Lung microvascular endothelial cell (primary cell): Measurements from ENCODE around the gene IFI30. TPM values are rescaled to one million over a fixed set of nuclear protein-coding genes. Genes with fewer than 3 reads are reported as not detected.

Experiments
- DNase-seq, 2 donors: peaks; one replicate each; pipeline versions ENCODE4 v3.0.0 to v3.0.0-alpha.2; 2010; ENCODE audit warnings: low read depth in 2 of 2
- total RNA-seq: library from RNA; depleted of rRNA; stranded (reverse); fragments of >200 nt; gene quantifications from 2 replicates; pipeline ENCODE4 v1.2.1, GENCODE V29; 2014

The IFI30 gene
- total RNA-seq = 4.4 TPM in 2 replicates

DNA sequence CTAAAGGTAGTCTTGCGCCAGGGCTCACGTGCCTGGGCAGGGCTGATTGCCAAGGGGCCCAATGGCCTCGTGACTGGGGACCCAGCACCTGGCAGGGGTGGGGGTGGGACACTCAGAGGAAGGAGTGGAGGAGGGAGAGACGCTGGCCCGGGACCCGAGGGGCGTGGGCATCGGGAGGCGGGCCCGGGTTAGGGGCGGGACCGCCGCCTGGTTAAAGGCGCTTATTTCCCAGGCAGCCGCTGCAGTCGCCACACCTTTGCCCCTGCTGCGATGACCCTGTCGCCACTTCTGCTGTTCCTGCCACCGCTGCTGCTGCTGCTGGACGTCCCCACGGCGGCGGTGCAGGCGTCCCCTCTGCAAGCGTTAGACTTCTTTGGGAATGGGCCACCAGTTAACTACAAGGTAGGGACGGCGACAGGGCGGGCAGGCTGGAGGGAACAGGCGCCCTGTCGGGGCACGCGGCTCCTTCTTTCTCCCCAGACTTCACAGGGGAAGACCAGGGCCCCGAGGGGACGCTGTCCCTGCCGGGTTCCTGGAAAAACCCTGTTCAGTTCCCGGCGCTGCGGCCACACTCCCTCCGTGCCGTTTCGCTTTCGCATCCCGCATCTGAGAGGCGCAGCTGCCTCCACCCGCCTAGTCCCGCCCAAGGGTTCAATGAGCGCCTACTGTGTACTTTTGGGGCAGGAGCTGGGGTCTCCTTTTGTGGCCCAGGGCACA lies at the start of gene IFI30:
TSS of gene IFI30 (plus strand) at position 242 of the 717 bp plus-strand sequence. CDS start at position 271, 29 bp downstream.
- peak in 1 of 2 donors; percentile 42 for DNase-seq

- DNase-seq = no peak
Measured at GRCh38 chr19:18123819-18124218, 49.8 kb upstream of the IFI30 start.

DNA sequence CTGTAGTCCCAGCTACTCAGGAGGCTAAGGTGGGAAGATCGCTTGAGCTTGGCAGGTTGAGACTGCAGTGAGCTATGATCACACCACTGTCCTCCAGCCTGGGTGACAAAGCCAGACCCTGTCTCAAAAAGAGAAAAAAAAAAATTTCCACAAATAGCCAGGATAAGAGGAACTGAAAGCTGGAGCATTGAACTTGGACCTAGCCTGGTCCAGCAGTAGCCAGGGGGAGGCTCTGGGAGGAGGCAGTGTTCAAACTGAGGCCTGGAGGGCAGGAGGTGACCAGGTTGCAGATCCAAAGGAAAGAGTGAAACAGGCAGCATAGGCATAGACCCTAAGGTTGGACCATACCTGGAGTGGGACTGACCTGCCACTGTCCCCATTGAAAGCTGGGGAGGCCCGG lies 47.5 kb upstream of the IFI30 start:
- DNase-seq = no peak

GRCh38 chr19:18128044-18128443 lies 45.6 kb upstream of the IFI30 start:
- peak in 1 of 2 donors; percentile 18 for DNase-seq

- no peak for DNase-seq
Measured at GRCh38 chr19:18128805-18129204, 44.8 kb upstream of the IFI30 start.

GRCh38 chr19:18130523-18131242 lies 42.9 kb upstream of the IFI30 start:
- no peak for DNase-seq

DNA sequence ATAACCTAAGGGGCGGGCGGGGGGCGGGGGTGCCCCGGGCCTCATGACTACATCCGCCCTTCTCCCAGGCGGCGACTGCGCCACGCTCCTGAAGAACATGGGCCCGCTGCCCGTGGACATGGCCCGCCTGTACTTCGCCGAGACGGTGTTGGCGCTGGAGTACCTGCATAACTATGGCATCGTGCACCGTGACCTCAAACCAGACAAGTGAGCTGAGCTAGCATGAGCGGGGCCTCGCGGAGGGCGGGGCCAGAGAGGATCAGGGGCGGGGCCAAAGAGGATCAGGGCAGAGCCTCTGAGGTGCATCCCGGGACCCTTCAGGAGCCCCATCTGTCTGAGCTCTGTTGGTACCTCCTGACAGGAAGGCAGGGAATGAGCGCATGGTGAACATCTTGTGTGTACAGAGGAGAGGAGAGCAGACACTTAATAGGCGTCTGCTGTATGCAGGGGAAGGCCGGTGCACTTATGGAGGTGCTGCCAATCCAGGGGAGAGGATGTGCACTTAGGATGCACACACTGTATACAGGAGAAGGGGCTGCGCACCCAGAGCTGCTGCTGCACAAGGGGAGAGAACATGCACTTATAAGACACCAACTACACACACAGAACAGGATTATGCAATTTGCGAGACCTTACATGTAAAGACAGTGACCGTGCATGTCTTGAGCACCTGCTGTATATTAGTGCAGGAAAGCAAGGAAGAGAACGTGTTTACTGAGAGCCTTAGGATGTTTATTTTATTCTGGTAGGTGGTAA lies 41.6 kb upstream of the IFI30 start:
- no peak for DNase-seq

DNA sequence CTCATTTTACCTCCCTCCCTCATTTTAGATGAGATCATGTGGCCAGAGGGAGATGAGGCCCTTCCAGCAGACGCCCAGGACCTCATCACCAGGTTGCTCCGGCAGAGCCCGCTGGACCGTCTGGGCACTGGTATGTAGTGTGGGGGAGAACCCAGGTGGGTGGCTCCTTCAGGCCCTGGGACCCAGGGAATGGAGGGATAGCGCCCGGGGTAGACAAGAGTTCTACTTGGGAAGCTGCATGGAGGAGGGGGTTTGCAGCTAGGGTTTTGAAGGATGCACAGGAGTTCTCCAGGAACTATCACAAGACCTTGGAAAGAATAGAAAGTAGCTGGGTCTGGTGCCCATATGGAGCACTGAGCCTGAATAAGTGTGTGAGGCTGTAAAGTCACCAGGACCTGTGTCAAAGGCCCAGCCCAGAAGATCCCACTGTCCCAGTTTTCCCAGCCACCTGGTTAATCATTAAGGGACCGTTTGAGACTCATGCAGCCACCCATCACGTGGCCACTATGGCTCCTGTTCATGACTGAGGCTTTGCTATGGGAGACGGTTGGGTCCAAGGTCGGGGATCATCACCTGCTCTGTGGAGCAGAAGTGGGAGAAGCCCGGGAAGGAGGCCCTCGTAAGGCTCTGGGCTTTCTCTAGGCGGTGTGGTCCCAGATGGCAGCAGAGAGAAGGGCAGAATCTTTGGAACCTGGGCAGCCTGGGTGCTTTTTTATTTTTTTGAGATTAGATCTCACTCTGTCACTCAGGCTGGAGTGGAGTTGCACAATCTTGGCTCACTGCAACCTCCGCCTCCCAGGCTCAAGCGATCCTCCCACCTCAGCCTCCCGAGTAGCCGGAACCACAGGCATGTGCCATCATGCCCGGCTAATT lies 37.7 kb upstream of the IFI30 start:
- DNase-seq = no peak

- DNase-seq = no peak
Measured at GRCh38 chr19:18137242-18137641, 36.4 kb upstream of the IFI30 start.

DNA sequence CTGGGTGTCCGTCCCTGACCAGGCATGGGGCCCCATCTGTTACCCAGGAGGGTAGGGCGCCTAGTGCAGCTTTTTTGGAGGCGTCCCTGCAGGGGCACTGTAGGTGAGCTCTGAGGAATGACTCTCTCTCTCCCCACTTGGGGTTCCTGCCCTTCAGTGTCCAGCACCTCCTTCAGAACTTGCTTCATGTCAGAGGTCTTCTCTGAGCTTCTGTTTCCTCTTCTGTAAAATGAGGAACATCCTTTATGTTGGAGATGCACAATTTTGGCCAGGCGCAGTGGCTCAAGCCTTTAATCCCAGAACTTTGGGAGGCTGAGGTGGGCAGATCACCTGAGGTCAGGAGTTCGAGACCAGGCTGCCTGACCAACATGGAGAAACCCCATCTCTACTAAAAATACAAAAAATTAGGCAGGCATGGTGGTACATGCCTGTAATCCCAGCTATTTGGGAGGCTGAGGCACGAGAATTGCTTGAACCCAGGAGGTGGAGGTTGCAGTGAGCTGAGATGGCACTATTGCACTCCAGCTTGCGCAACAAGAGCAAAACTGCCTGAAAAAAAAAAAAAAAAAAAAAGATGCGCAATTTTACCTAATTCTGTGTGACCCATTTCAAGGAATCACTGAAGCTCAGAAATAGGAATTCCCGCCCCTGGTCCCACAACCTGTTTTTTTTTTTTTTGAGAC lies 35.8 kb upstream of the IFI30 start:
- no peak for DNase-seq

GRCh38 chr19:18140473-18140872 lies 33.1 kb upstream of the IFI30 start:
- no peak for DNase-seq

GRCh38 chr19:18141031-18141430 lies 32.6 kb upstream of the IFI30 start:
- no peak for DNase-seq

GRCh38 chr19:18143902-18144301 lies 29.7 kb upstream of the IFI30 start:
- DNase-seq = no peak

- DNase-seq = no peak
Measured at GRCh38 chr19:18144361-18144760, 29.3 kb upstream of the IFI30 start.

GRCh38 chr19:18144906-18145305 lies 28.7 kb upstream of the IFI30 start:
- DNase-seq = no peak

DNA sequence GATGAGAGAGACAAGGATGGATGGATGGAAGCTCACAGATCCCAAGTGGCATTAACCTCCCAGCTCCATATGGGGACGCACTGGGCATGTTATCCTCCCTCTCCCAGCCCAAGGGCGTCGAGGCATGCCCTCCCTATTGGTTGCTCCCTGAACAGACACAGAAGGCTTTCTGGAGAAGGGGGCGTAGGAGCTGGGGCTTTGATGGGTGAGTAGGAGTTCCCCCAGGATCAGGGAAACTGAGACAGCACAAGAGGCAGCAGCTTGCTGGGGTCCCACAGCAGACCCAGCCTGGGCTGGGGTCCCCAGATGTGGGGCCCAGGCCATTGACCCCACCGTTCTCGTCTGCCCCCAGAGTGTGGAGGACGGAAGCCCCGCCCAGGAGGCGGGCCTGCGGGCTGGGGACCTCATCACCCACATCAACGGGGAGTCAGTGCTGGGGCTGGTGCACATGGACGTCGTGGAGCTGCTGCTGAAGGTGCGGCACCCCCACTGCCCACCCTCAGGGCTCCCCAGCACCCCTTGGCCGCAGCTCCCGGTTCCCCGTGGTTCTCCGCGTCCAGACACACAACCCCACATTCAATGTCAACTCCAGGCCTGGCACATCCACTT lies 28.1 kb upstream of the IFI30 start:
- no peak for DNase-seq

GRCh38 chr19:18147396-18147795 lies 26.2 kb upstream of the IFI30 start:
- no peak for DNase-seq

DNA sequence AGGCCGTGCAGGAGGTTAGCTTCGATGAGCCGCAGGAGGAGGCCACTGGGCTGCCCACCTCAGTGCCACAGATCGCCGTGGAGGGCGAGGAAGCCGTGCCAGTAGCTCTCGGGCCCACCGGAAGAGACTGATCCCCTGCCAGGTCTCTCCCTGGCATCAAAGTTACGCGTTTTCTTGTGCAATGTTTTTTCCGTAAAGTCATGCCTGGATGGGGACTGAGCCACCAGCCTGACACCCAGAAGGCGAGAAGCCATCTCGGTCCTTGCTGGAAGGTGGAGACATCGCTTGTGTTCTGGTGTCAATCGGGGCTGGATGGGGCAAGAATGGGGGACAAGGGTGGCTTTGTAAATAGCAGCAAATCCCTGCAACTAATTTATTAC lies 24.0 kb upstream of the IFI30 start:
- no peak for DNase-seq

GRCh38 chr19:18150776-18151624 lies 22.6 kb upstream of the IFI30 start:
- DNase-seq = no peak

DNA sequence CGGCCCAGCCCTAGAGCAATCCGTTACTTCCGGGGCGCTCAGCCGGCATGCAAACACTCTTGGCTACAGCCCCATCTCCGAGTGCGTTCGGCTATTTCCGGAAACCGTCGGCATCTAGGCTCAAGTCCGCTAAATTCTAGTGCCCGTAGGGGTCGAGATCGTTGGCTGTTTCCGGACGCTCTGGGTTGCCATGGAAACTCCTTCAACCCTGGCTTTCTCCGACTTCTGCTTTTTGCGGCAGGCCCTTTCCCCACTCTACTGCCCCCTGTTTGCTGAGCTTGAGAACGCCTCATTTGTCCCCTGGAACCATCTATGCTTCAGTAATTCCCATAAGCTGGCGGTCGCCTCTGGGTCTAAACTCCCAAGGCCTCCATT lies 21.2 kb upstream of the IFI30 start:
- DNase-seq = peak; percentile 95 to 96
